ENCODE results near the gene OMP.

DNA sequence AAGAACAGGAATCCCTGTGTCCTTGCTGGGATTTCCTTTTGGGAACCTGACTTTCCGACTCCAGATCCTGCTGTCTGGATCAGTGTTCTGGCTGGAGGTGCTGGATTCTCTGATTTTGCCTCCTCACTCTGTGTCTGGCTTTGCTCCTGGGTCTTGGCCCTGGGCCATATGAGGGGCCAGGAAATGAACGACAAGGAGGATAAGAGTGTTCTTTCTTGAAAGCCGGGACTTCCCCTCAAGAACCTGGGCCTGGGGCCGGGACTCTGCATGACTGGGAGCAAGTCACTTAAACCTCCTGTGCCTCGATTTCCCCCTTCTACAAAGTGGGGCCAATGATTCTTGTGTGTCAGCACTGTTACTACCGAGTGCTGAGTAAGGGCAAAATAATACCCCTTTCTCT, 22.6 kb downstream of the OMP start:
- TF ChIP-seq REPIN1 (CRISPR knock-in tag; IDR thresholded peaks at IDR 0.05; ENCODE audit: borderline replicate concordance, low read depth) (no peak), NR2F6 (IDR thresholded peaks at IDR 0.05) (no peak), NR2F6 (CRISPR knock-in tag; IDR thresholded peaks at IDR 0.05) (no peak), ZNF784 (CRISPR knock-in tag; IDR thresholded peaks at IDR 0.05; ENCODE audit: borderline replicate concordance) (no peak), HNRNPL (IDR thresholded peaks at IDR 0.05; ENCODE audit: low read depth, low read length) (no peak), ZNF343 (CRISPR knock-in tag; IDR thresholded peaks at IDR 0.05) (no peak), ZNF354B (CRISPR knock-in tag; IDR thresholded peaks at IDR 0.05) (no peak), IKZF4 (CRISPR knock-in tag; IDR thresholded peaks at IDR 0.05; ENCODE audit: borderline replicate concordance, low read depth, not compliant biosample characterization) (no peak), GLI4 (CRISPR knock-in tag; IDR thresholded peaks at IDR 0.05; ENCODE audit: borderline replicate concordance) (no peak), HHEX (CRISPR knock-in tag; IDR thresholded peaks at IDR 0.05) (no peak), POLR2G (IDR thresholded peaks at IDR 0.05; ENCODE audit: low read depth, low read length) (no peak), MXD1 (CRISPR knock-in tag; IDR thresholded peaks at IDR 0.05) (no peak), TEF (CRISPR knock-in tag; IDR thresholded peaks at IDR 0.05) (no peak)
- TF ChIP-seq, protein P1, sequence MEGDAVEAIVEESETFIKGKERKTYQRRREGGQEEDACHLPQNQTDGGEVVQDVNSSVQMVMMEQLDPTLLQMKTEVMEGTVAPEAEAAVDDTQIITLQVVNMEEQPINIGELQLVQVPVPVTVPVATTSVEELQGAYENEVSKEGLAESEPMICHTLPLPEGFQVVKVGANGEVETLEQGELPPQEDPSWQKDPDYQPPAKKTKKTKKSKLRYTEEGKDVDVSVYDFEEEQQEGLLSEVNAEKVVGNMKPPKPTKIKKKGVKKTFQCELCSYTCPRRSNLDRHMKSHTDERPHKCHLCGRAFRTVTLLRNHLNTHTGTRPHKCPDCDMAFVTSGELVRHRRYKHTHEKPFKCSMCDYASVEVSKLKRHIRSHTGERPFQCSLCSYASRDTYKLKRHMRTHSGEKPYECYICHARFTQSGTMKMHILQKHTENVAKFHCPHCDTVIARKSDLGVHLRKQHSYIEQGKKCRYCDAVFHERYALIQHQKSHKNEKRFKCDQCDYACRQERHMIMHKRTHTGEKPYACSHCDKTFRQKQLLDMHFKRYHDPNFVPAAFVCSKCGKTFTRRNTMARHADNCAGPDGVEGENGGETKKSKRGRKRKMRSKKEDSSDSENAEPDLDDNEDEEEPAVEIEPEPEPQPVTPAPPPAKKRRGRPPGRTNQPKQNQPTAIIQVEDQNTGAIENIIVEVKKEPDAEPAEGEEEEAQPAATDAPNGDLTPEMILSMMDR (CRISPR knock-in tag; IDR thresholded peaks at IDR 0.05): no peak
- TF ChIP-seq, protein P2, sequence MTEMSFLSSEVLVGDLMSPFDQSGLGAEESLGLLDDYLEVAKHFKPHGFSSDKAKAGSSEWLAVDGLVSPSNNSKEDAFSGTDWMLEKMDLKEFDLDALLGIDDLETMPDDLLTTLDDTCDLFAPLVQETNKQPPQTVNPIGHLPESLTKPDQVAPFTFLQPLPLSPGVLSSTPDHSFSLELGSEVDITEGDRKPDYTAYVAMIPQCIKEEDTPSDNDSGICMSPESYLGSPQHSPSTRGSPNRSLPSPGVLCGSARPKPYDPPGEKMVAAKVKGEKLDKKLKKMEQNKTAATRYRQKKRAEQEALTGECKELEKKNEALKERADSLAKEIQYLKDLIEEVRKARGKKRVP (CRISPR knock-in tag; IDR thresholded peaks at IDR 0.05): no peak

All from HepG2 (cell line).